Neuronal stem cell (in vitro differentiated cells): ENCODE data around the gene HERPUD2.

Source experiments
- DNase-seq: peaks from one replicate; pipeline ENCODE4 v3.0.0-alpha.2; 2013; ENCODE audit warnings: low spot score
- H2AFZ ChIP-seq: one replicate; pipeline ENCODE4 v1.6.1; 2013; ENCODE audit warnings: mild to moderate bottlenecking, low read length, inconsistent platforms
- H2AK5ac ChIP-seq: 2 replicates; pipeline ENCODE4 v1.6.1; 2013; ENCODE audit warnings: low read depth, mild to moderate bottlenecking, inconsistent platforms, low read length, moderate library complexity, mixed read lengths
- H2BK120ac ChIP-seq: 2 replicates; pipeline ENCODE4 v1.6.1; 2013; ENCODE audit warnings: low read depth, mild to moderate bottlenecking, inconsistent platforms, low read length, moderate library complexity, mixed read lengths
- H2BK12ac ChIP-seq: one replicate; pipeline ENCODE4 v1.6.1; 2013; ENCODE audit warnings: low read length, inconsistent platforms
- H2BK15ac ChIP-seq: 2 replicates; pipeline ENCODE4 v1.6.1; 2013; ENCODE audit warnings: mild to moderate bottlenecking, low read length, inconsistent platforms, mixed read lengths
- H2BK5ac ChIP-seq: one replicate; pipeline ENCODE4 v1.6.1; 2013; ENCODE audit warnings: inconsistent platforms, mild to moderate bottlenecking, low read length, moderate library complexity
- H3K14ac ChIP-seq: one replicate; pipeline ENCODE4 v1.6.1; 2013; ENCODE audit warnings: low read length, inconsistent platforms
- H3K18ac ChIP-seq: 2 replicates; pipeline ENCODE4 v1.6.1; 2013; ENCODE audit warnings: low read length, inconsistent platforms
- H3K23ac ChIP-seq: 2 replicates; pipeline ENCODE4 v1.6.1; 2013; ENCODE audit warnings: low read depth, mild to moderate bottlenecking, mixed read lengths, low read length, inconsistent platforms; ENCODE audit not compliant: poor library complexity
- H3K27ac ChIP-seq: replicated peaks from 3 replicates; pipeline ENCODE4 v1.5.1; 2013; ENCODE audit warnings: low read length, inconsistent platforms
- H3K27me3 ChIP-seq, 3 experiments: 2 replicates each; pipeline ENCODE4 v1.6.1; 2013; ENCODE audit warnings: low read length in 3 of 3, mild to moderate bottlenecking in 2 of 3, inconsistent platforms in 1 of 3, low read depth in 1 of 3, mixed read lengths in 1 of 3, moderate library complexity in 1 of 3; ENCODE audit not compliant: control insufficient read depth in 3 of 3, insufficient read depth in 3 of 3
- H3K36me3 ChIP-seq, 2 donors: replicated peaks in 1 of 2; 2 replicates each; pipeline ENCODE4 v1.6.1; 2013; ENCODE audit warnings: low read length in 2 of 2; ENCODE audit not compliant: control insufficient read depth in 2 of 2, insufficient read depth in 2 of 2
- H3K4ac ChIP-seq: 2 replicates; pipeline ENCODE4 v1.6.1; 2013; ENCODE audit warnings: inconsistent platforms, mild to moderate bottlenecking, low read length, moderate library complexity
- H3K4me1 ChIP-seq, 2 donors: 1 replicate in 1 of 2; 2 replicates in 1 of 2; pipeline ENCODE4 v1.6.1; 2013; ENCODE audit warnings: low read length in 2 of 2, low read depth in 1 of 2; ENCODE audit not compliant: control insufficient read depth in 2 of 2, insufficient read depth in 1 of 2
- H3K4me2 ChIP-seq: one replicate; pipeline ENCODE4 v1.6.1; 2013; ENCODE audit warnings: mild to moderate bottlenecking, low read length, inconsistent platforms; ENCODE audit not compliant: insufficient read depth, poor library complexity, severe bottlenecking
- H3K4me3 ChIP-seq, 2 donors: 2 replicates each; pipeline ENCODE4 v1.5.1; 2013; ENCODE audit warnings: low read length in 2 of 2, mild to moderate bottlenecking in 2 of 2, inconsistent platforms in 1 of 2, moderate library complexity in 1 of 2
- H3K79me1 ChIP-seq: one replicate; pipeline ENCODE4 v1.6.1; 2013; ENCODE audit warnings: low read depth, mild to moderate bottlenecking, inconsistent platforms, low read length, moderate library complexity
- H3K9ac ChIP-seq: one replicate; pipeline ENCODE4 v1.6.1; 2013; ENCODE audit warnings: mild to moderate bottlenecking, low read depth, low read length, inconsistent platforms; ENCODE audit not compliant: poor library complexity
- H3K9me3 ChIP-seq, 2 donors: replicated peaks in 1 of 2; 2 replicates each; pipeline versions ENCODE3 to v1.6.1; 2013; ENCODE audit warnings: low read length in 2 of 2, mild to moderate bottlenecking in 2 of 2, inconsistent platforms in 1 of 2, low read depth in 1 of 2, mixed read lengths in 1 of 2, moderate library complexity in 1 of 2; ENCODE audit not compliant: control insufficient read depth in 2 of 2, insufficient read depth in 1 of 2
- H4K8ac ChIP-seq: one replicate; pipeline ENCODE4 v1.6.1; 2013; ENCODE audit warnings: low read depth, mild to moderate bottlenecking, inconsistent platforms, low read length, moderate library complexity
- H4K91ac ChIP-seq: one replicate; pipeline ENCODE4 v1.6.1; 2013; ENCODE audit warnings: low read length, low read depth, mild to moderate bottlenecking, inconsistent platforms; ENCODE audit not compliant: poor library complexity
- WGBS, 2 donors: extraction: QIAGEN DNeasy Blood & Tissue Kit; methylation state at CpG; one replicate each; pipeline ENCODE4 v1.1.7; 2013; ENCODE audit warnings: missing lambda C conversion rate in 2 of 2, mixed read lengths in 1 of 2; ENCODE audit not compliant: insufficient read length in 2 of 2, insufficient replicate concordance in 1 of 2; ENCODE audit errors: extremely low coverage in 2 of 2; 5-methylcytosine and 5-hydroxymethylcytosine counted together

HERPUD2 gene

DNA sequence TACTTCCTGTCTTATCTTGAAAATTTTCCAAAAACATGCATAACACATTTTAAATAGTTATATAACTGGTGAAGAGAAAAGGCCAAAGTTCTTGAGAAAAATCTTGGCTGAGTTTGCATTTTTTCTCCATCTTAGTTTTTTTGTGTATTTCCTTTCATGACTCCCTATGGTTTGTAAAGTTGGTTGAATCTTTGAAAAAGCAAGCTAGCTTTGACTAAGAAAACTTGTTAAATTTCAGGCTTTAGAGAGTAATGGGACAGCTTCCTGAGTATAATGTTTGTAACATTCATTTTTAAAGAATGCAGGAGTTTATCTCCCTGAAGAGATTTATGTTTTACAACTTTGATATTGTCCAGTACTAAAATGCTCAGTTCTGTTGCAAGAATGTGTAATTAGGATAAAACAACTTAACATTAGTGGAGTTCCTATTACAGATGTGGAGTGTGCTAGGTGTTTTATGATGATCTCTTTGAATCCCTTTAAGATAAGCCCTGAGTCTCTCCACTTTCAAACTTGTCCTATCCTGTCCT is 11.1 kb upstream of the HERPUD2 start:
- Histone ChIP-seq H3K27me3 (no peaks in the 10 kb centered on the region), H3K27ac (no peak overlapping the region), H3K4me2 (no peak overlapping the region), H2BK15ac (no peak overlapping the region), H3K9ac (no peak overlapping the region), H3K9me3 (no peaks in the 10 kb centered on the region), H3K4me3 (no peak overlapping the region), H3K14ac (no peak overlapping the region), H2BK12ac (no peak overlapping the region), H3K36me3 (no peaks in the 10 kb centered on the region), H2BK120ac (no peak overlapping the region), H3K79me1 (no peaks in the 10 kb centered on the region), H2AK5ac (no peak overlapping the region), H3K4me1 (no peaks in the 10 kb centered on the region), H2BK5ac (no peak overlapping the region), H3K4ac (no peak overlapping the region), H3K23ac (no peak overlapping the region), H2AFZ (no peak overlapping the region), H4K8ac (no peak overlapping the region), H3K18ac (no peak overlapping the region), H4K91ac (no peak overlapping the region)
- DNase-seq: no peak

DNA sequence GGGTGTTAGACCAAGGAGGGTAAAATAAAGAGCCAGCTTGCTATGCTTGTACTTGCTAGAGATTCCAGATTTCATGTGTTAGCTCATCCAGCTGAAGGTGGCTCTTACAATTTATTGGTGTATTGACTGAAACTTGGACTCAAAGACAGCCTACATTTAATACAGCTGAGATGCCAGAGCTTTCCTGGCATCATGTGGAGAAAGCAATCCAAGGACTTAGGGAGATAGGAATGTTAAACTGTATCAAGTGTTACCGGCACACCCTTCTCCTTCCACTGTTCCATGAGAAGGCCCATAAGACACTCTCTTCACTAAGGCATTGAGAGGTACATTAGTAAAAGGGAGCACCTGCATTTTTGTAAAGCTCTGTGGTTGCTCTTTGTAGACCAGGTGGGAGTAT is 9.3 kb upstream of the HERPUD2 start:
- Histone ChIP-seq H4K91ac (no peak overlapping the region), H2BK5ac (no peak overlapping the region), H3K79me1 (no peaks in the 10 kb centered on the region), H3K36me3 (no peaks in the 10 kb centered on the region), H3K27ac (no peak overlapping the region), H3K4me1 (no peaks in the 10 kb centered on the region), H3K4me3 (no peak overlapping the region), H2AFZ (no peak overlapping the region), H3K9ac (no peak overlapping the region), H4K8ac (no peak overlapping the region), H2BK120ac (no peak overlapping the region), H3K4me2 (no peak overlapping the region), H3K4ac (no peak overlapping the region), H3K27me3 (no peaks in the 10 kb centered on the region), H2AK5ac (no peak overlapping the region), H2BK15ac (no peak overlapping the region), H3K9me3 (no peaks in the 10 kb centered on the region), H3K18ac (no peak overlapping the region), H3K23ac (no peak overlapping the region), H3K14ac (no peak overlapping the region), H2BK12ac (no peak overlapping the region)
- no peak for DNase-seq
- no CpG with 5 or more reads among the region's 1 CpG for WGBS, 2 donors

DNA sequence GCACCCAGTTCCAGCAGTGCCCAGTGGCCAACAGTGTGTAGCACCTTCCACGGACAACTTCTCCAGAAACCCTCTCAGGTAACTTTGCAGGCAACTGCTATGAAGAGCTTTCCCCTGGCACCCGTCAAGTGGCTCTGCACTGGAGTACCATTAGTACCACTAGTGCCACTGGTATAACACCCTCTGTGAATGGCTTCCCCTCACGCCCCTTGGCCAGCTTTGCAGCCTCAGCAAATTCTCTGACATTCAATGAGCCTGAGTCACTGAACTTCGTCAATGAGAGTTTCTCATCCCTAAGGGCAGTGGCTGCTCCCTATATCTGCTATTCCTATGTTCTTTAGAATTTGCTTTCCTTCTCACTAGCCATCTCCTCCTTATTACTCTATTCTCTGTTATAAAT is 7.6 kb upstream of the HERPUD2 start:
- Histone ChIP-seq H2BK5ac (no peak overlapping the region), H3K27me3 (no peaks in the 10 kb centered on the region), H2BK15ac (no peak overlapping the region), H3K27ac (no peak overlapping the region), H2BK12ac (no peak overlapping the region), H3K4ac (no peak overlapping the region), H3K36me3 (peaks cover 0 to 2% of the 10 kb centered on the region in 2 donors), H3K9me3 (no peaks in the 10 kb centered on the region), H2AFZ (no peak overlapping the region), H3K18ac (no peak overlapping the region), H4K8ac (no peak overlapping the region), H3K9ac (no peak overlapping the region), H3K4me2 (no peak overlapping the region), H2AK5ac (no peak overlapping the region), H2BK120ac (no peak overlapping the region), H3K23ac (no peak overlapping the region), H3K4me3 (no peak overlapping the region), H3K79me1 (no peaks in the 10 kb centered on the region), H4K91ac (no peak overlapping the region), H3K4me1 (no peaks in the 10 kb centered on the region), H3K14ac (no peak overlapping the region)
- no CpG with 5 or more reads among the region's 4 CpGs for WGBS, 2 donors
- DNase-seq: no peak

DNA sequence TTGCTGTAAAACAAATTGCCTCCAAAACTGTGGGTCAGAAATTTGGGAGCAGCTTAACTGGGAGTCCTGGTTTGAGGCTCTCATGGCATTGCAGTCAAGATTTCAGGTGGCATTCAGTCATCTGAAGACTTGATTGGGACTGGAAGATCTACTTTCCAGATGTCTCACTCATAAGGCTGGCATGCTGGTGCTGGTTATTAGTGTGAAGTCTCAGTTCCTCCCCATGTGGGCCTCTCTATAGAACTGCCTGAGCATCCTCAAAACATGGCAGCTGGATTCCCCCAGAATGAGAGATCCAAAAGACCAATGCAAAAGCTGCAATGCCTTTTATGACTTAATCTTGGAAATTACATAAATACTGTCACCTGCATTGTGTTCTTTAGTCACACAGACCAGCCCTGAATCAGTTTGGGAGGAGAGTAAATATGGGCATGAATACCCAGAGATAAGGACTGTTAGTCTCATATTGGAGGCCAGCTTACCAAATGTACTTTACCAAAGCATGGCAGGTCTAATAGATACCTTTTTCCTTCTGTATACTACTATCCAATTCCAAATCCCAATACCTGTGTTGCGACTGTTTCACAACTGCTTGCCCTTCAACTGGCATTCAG is 6.5 kb upstream of the HERPUD2 start:
- H3K36me3 ChIP-seq: peaks cover 2 to 13% of the 10 kb centered on the region in 2 donors
- H2BK5ac ChIP-seq: no peak overlapping the region
- H3K4me1 ChIP-seq: no peaks in the 10 kb centered on the region
- H3K4me2 ChIP-seq: no peak overlapping the region
- H2AFZ ChIP-seq: no peak overlapping the region
- no peak for DNase-seq
- no peak overlapping the region for H3K9ac ChIP-seq
- H3K27ac ChIP-seq: no peak overlapping the region
- H3K14ac ChIP-seq: no peak overlapping the region
- H2BK12ac ChIP-seq: no peak overlapping the region
- H3K4ac ChIP-seq: no peak overlapping the region
- H4K8ac ChIP-seq: no peak overlapping the region
- no peak overlapping the region for H3K4me3 ChIP-seq
- no peak overlapping the region for H2BK120ac ChIP-seq
- H2AK5ac ChIP-seq: no peak overlapping the region
- H2BK15ac ChIP-seq: no peak overlapping the region
- no peaks in the 10 kb centered on the region for H3K9me3 ChIP-seq
- no CpG with 5 or more reads among the region's 1 CpG for WGBS, 2 donors
- no peak overlapping the region for H3K23ac ChIP-seq
- no peak overlapping the region for H4K91ac ChIP-seq
- H3K27me3 ChIP-seq: no peaks in the 10 kb centered on the region
- no peak overlapping the region for H3K18ac ChIP-seq
- no peaks in the 10 kb centered on the region for H3K79me1 ChIP-seq
